Lower leg skin (tissue), 4 donors: ENCODE results near the gene EGFL7. TPM values are rescaled to one million over a fixed set of nuclear protein-coding genes. Genes with fewer than 3 reads are reported as not detected.

ENCODE experiments used
- DNase-seq, 2 donors: peaks; one replicate each; pipeline ENCODE4 v3.0.0-alpha.2; 2019; ENCODE audit warnings: low spot score in 2 of 2
- H3K4me3 ChIP-seq: fragments of 200-600 bp; sonication (generic); 2 replicates; pipeline ENCODE4 v1.5.1; 2017; ENCODE audit warnings: mild to moderate bottlenecking, low read depth; ENCODE audit not compliant: poor library complexity, severe bottlenecking
- POLR2A ChIP-seq, 2 donors: fragments of 450-650 bp; IDR thresholded peaks; one replicate each; pipeline ENCODE4 v1.6.1; 2016 to 2017; ENCODE audit warnings: antibody characterized with exemption in 2 of 2, mild to moderate bottlenecking in 1 of 2, moderate library complexity in 1 of 2
- WGBS, 2 donors: methylation state at CpG; one replicate each; pipeline ENCODE4 v1.1.5; 2018; 5-methylcytosine and 5-hydroxymethylcytosine counted together
- intact Hi-C: fragments of 100-400 bp; cut with DNase I; formaldehyde crosslinking; loops from one replicate; pipeline ENCODE4 v1.15.0; 2023; ENCODE audit warnings: low total_unique reads
- total RNA-seq, 4 donors: library from RNA; depleted of rRNA; stranded (reverse); fragments of >200 nt; gene quantifications; one replicate each; pipeline ENCODE4 v1.1.0, GENCODE V29; 2016
- TF ChIP-seq, protein P1 (sequence below), 3 donors: fragments of 450-650 bp; IDR thresholded peaks; one replicate each; pipeline ENCODE4 v1.5.1; 2016; ENCODE audit warnings: antibody characterized with exemption in 3 of 3, mild to moderate bottlenecking in 3 of 3, moderate library complexity in 2 of 3

EGFL7 gene
- total RNA-seq, 4 donors from 2014 or later = 27.8 to 62.2 (median 46.2) TPM

DNA sequence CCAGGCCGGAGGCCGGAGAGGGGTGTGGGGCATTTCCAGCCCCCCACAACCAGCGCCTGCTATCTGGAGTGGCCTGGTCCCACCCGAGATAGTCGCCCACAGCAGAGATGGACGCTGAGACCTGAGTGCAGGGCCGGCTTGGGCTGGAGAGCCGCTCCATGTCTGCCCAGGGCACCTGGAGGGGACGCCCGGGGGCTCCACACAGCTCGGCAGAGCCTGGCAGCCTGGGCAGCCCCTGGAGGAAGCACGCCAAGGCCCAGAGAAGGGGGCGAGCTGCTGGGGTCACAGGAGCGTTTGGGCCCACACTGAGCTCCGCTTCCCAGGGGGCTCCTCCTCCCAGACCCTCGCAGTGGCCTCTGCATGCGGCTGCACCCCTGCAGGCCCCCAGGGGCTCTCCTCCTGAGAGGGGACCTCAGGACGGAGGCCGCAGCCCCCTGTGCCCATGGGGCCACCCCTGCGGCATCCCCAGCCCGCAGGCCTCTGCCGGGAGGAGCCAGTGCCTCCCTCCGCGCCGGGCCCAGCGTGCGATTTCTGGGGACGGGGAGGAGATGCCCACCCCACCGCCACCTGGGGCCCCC, 42.2 kb upstream of the EGFL7 start:
- no peak for TF ChIP-seq POLR2A (IDR thresholded peaks at IDR 0.05)
- TF ChIP-seq, protein P1, sequence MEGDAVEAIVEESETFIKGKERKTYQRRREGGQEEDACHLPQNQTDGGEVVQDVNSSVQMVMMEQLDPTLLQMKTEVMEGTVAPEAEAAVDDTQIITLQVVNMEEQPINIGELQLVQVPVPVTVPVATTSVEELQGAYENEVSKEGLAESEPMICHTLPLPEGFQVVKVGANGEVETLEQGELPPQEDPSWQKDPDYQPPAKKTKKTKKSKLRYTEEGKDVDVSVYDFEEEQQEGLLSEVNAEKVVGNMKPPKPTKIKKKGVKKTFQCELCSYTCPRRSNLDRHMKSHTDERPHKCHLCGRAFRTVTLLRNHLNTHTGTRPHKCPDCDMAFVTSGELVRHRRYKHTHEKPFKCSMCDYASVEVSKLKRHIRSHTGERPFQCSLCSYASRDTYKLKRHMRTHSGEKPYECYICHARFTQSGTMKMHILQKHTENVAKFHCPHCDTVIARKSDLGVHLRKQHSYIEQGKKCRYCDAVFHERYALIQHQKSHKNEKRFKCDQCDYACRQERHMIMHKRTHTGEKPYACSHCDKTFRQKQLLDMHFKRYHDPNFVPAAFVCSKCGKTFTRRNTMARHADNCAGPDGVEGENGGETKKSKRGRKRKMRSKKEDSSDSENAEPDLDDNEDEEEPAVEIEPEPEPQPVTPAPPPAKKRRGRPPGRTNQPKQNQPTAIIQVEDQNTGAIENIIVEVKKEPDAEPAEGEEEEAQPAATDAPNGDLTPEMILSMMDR (IDR thresholded peaks at IDR 0.05) = no peak
- DNase-seq = no peak
- H3K4me3 ChIP-seq = no peak overlapping the region
- 60 to 73% methylated on average over 1 to 20 of the region's 29 CpGs for WGBS, 2 donors
- intact Hi-C loops = no loop called here

GRCh38 chr9:136621019-136621733, 41.5 kb upstream of the EGFL7 start:
- intact Hi-C loops = no loop called here
- no peak overlapping the region for H3K4me3 ChIP-seq
- 48 to 50% methylated on average over 16 to 34 of the region's 34 CpGs for WGBS, 2 donors
- TF ChIP-seq, protein P1 (IDR thresholded peaks at IDR 0.05) = no peak
- TF ChIP-seq POLR2A (IDR thresholded peaks at IDR 0.05) = no peak
- DNase-seq = no peak

DNA sequence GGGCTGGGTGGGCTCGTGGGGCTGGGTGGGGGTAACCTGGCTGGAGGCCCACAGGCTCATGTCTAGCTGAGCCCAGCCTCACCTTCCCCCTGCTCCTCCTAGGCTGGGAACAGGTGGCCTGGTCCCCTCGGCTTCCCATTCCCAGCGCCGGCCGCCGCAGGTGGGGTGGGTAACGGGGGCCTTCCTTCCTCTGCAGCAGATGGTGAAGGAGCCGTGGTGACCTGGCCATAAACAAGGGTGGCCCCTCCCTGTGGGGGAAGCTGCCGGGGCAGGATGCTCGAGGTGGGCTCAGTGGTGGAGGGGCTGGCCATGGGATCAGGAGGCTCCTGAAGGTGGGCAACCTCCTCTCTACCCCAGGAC, 41.0 kb upstream of the EGFL7 start:
- intact Hi-C loops = no loop called here
- TF ChIP-seq POLR2A (IDR thresholded peaks at IDR 0.05) = no peak
- TF ChIP-seq, protein P1 (IDR thresholded peaks at IDR 0.05) = no peak

GRCh38 chr9:136622538-136622948, 40.2 kb upstream of the EGFL7 start:
- DNase-seq = no peak
- no peak overlapping the region for H3K4me3 ChIP-seq
- intact Hi-C loops = no loop called here
- WGBS, 2 donors = 65 to 70% methylated on average over 14 to 16 of the region's 16 CpGs
- TF ChIP-seq, protein P1 (IDR thresholded peaks at IDR 0.05) = no peak
- no peak for TF ChIP-seq POLR2A (IDR thresholded peaks at IDR 0.05)

More for the DNA sequence above, 41.0 kb upstream of the EGFL7 start:
- H3K4me3 ChIP-seq = no peak overlapping the region
- 71 to 77% methylated on average over 3 to 10 of the region's 10 CpGs for WGBS, 2 donors
- no peak for DNase-seq

DNA sequence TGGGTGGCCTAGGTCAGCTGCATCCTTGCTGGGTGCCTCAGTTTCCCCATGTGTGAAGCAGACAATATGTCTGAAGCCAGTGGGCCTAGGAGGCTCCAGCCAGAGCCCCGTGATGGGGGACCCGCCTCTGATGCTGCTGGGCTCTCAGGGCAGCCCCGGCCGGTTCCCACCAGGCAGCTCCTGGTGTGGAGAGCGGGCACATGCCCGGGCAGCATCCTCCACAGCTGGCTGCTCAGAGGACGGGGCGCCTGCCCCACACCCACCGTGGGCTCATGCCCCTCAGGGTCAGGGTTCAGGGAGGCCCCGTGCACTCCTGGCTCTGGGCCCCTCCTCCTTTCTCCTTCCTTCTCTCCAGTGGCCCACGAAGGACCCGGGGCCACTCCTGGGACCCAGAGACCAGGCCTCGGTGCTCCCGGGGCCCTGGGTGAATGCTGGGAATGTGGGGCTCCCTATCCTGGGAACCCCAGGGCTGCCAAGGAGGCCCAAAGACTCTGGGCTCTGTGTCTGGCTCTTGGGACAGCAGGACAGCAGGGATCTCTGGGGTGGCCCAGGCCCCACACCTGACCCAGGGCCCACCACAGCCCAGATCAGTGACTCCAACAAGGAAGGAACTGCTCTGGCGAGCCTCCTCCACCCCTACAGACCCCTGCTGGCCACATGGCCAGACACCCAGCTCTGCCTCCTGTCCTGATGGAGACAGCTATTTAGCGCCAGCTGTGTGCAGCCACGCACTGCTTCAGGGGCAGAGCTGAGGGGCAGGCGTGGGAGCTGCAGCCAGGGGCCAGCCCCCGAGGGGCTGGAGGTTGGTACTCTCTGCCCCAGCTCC, 39.5 kb upstream of the EGFL7 start:
- intact Hi-C loops = no loop called here
- DNase-seq = no peak
- TF ChIP-seq, protein P1 (IDR thresholded peaks at IDR 0.05) = no peak
- no peak for TF ChIP-seq POLR2A (IDR thresholded peaks at IDR 0.05)
- no peak overlapping the region for H3K4me3 ChIP-seq
- 58 to 63% methylated on average over 13 to 17 of the region's 19 CpGs for WGBS, 2 donors
